Pancreas (tissue), 10 donors: ENCODE results near the gene TSPEAR. TPM values are rescaled to one million over a fixed set of nuclear protein-coding genes. Genes with fewer than 3 reads are reported as not detected.

ENCODE experiments used
- ATAC-seq, 4 donors: fragments of 200-7000 bp; cut with Tn5 transposase; one replicate each; pipeline versions ENCODE4 v1.8.0 to v1.9.1; 2020; ENCODE audit warnings: mild to moderate bottlenecking in 4 of 4, moderate library complexity in 4 of 4
- DNase-seq, 6 donors: peaks; one replicate each; pipeline ENCODE4 v3.0.0-alpha.2; 2020
- FAIRE-seq: peaks from 2 replicates; lab custom pipeline; 2012; peaks lifted over from hg19 to GRCh38; lab: Jason Lieb, UNC
- H3K27ac ChIP-seq, 4 donors: fragments of 200-600 bp; sonication (generic); 1 replicate in 3 of 4; 2 replicates in 1 of 4; pipeline versions ENCODE4 v1.5.0 to v1.8.0; 2020
- H3K27me3 ChIP-seq, 4 donors: fragments of 200-600 bp; one replicate each; pipeline ENCODE4 v1.8.0; 2021
- H3K36me3 ChIP-seq, 3 donors: fragments of 200-600 bp; sonication (generic) in 1 of 3; one replicate each; pipeline versions ENCODE4 v1.5.0 to v1.8.0; 2020 to 2021
- H3K4me1 ChIP-seq, 3 donors: fragments of 200-600 bp; one replicate each; pipeline ENCODE4 v1.8.0; 2021
- H3K4me3 ChIP-seq, 4 donors: fragments of 200-600 bp; sonication (generic) in 2 of 4; one replicate each; pipeline versions ENCODE4 v1.5.0 to v1.8.0; 2020 to 2021
- H3K9me3 ChIP-seq, 4 donors: fragments of 200-600 bp; one replicate each; pipeline ENCODE4 v1.8.0; 2021
- WGBS, 2 donors: extraction: QIAGEN DNeasy Blood & Tissue Kit; methylation state at CpG; one replicate each; pipeline ENCODE4 v1.1.7; 2013; 5-methylcytosine and 5-hydroxymethylcytosine counted together
- intact Hi-C, 3 donors: fragments of 100-400 bp; cut with DNase I; formaldehyde crosslinking; loops; one replicate each; pipeline versions ENCODE4 v1.11.1 to v1.14.2; 2022
- polyA plus RNA-seq, 2 donors: library from polyadenylated mRNA; stranded (reverse); fragments of 200-250 nt; gene quantifications; one replicate each; pipeline ENCODE4 v1.2.3, GENCODE V29; 2013
- total RNA-seq, 6 donors: library from RNA; stranded (reverse); fragmentation: NEBNext Ultra II Directional in 4 of 6; extraction: Animal tissue kit (Norgen Biotek cat#: 25700) in 4 of 6; gene quantifications; one replicate each; pipeline versions ENCODE4 v1.2.1 to v1.2.4, GENCODE V29; 2021 to 2023
- TF ChIP-seq, protein P1 (sequence below), 4 donors: fragments of 200-600 bp; sonication (generic) in 3 of 4; IDR thresholded peaks; one replicate each; pipeline versions ENCODE4 v1.5.0 to v1.8.0; 2021; ENCODE audit warnings: antibody characterized with exemption in 4 of 4
- donor health status: healthy with polysubstance abuse.
- donor health status: DM: no; HTN: no; CAD: no; lungs with moderate emphysema.
- donor health status: DM: no; HTN: no; CAD: no.
- donor health status: control.
- donor health status: control.
- donor health status: Bipolar disorder and iron deficiency.
- donor health status: DM: yes; HTN: yes; CAD: no.
- donor health status: DM: no; HTN: no; CAD: no.
- donor health status: DM: no; HTN: no; CAD: no.
- donor health status: DM: yes; HTN: yes; CAD: no.

Gene TSPEAR
- total and polyA plus RNA-seq, 8 donors, result 0.05 to 1.4 (median 0.25) TPM; not detected in 1

DNA sequence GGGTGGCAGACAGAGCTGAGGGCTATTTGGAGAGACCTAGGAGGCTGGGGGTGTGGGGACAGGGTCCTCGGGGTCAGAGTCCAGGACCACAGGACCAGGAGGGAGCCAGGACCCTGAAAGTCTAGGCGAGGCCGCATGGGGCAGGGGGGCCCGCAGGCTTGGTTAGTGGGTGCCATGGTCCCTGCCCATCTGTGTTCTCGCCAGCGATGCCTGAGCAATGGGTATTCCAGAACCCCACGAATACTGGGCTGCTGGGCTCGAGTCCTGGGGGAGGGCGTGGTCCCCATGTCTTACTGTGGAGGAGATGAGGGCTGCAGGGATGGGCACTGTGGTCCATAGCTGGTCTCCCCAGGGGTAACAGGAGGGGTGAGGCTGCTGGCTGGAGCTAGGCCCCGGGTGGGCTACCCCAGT is 121.1 kb downstream of the TSPEAR start:
- intact Hi-C loops, result no loop called here
- TF ChIP-seq, protein P1, sequence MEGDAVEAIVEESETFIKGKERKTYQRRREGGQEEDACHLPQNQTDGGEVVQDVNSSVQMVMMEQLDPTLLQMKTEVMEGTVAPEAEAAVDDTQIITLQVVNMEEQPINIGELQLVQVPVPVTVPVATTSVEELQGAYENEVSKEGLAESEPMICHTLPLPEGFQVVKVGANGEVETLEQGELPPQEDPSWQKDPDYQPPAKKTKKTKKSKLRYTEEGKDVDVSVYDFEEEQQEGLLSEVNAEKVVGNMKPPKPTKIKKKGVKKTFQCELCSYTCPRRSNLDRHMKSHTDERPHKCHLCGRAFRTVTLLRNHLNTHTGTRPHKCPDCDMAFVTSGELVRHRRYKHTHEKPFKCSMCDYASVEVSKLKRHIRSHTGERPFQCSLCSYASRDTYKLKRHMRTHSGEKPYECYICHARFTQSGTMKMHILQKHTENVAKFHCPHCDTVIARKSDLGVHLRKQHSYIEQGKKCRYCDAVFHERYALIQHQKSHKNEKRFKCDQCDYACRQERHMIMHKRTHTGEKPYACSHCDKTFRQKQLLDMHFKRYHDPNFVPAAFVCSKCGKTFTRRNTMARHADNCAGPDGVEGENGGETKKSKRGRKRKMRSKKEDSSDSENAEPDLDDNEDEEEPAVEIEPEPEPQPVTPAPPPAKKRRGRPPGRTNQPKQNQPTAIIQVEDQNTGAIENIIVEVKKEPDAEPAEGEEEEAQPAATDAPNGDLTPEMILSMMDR (IDR thresholded peaks at IDR 0.05), result no peak
- ATAC-seq (no peak), FAIRE-seq (no peak), DNase-seq (peak in 1 of 6 donors; percentile 47)
- Histone ChIP-seq H3K4me1 (no peaks in the 10 kb centered on the region), H3K4me3 (no peak overlapping the region), H3K27ac (no peak overlapping the region), H3K27me3 (peaks cover 0 to 7% (median 0%) of the 10 kb centered on the region in 4 donors), H3K36me3 (no peaks in the 10 kb centered on the region), H3K9me3 (no peaks in the 10 kb centered on the region)
- 53 to 68% methylated on average over 10 of the region's 10 CpGs for WGBS, 2 donors

DNA sequence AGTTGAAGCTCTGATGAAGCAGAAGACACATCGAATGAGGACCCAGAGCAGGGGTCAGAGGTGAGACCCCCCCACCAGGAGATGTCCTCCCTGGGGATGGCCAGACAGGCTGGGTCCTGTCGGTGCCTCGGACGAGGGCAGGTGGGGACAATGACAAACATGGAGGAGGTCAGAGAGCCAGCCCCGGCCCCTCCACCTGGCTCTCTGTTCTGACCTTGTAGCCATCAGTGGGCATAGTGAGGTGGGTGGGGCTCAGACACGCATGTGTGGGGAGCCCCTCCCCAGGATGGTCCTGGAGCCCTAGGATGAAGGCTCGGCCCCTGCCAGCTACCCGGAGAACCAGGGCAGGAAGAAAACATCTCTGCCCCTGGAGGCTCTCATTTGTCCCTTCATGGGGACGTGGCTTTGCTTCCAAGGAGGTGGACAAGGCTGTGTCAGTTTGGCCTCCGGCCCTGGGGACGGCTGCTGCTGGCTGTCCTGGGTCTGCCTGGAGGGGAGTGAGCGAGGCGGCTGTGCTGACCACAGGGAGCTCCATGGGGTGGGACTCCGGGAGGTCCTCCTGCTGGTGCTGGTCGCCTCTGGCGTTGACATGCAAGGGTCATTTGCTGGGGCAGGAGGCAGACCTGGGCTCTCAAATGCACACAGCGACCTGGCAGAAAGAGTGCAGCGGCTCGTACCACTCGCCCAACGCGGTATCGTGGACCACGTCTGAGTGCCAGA is 121.6 kb downstream of the TSPEAR start:
- intact Hi-C loops, result no loop called here
- H3K4me1 ChIP-seq, result no peaks in the 10 kb centered on the region
- H3K27ac ChIP-seq, result no peak overlapping the region
- DNase-seq (peak in 1 of 6 donors; percentile 28), FAIRE-seq (no peak), ATAC-seq (no peak)
- no peaks in the 10 kb centered on the region for H3K36me3 ChIP-seq
- H3K27me3 ChIP-seq, result peaks cover 0 to 7% (median 0%) of the 10 kb centered on the region in 4 donors
- no peaks in the 10 kb centered on the region for H3K9me3 ChIP-seq
- TF ChIP-seq, protein P1 (IDR thresholded peaks at IDR 0.05), result no peak
- H3K4me3 ChIP-seq, result no peak overlapping the region
- WGBS, 2 donors, result 48 to 55% methylated on average over 24 of the region's 24 CpGs

DNA sequence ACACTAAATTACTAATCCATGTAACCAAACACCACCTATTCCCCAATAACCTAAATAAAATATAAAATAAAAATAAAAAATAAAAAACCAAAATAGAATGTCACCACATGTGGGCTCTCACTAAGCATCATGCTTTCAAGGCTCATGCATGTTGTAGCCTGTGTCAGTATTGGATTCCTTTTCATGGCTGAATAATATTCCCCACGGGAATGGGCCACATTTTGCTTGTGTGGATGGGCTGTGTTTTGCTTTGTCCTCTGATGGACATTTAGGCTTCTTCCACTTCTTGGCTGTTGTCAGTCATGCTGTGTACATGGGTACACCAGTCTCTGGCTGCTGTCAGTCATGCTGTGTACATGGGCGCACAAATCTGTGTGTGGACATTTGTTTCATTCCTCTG is 122.3 kb downstream of the TSPEAR start:
- TF ChIP-seq, protein P1 (IDR thresholded peaks at IDR 0.05), result no peak
- no peak for ATAC-seq
- intact Hi-C loops, result no loop called here

DNA sequence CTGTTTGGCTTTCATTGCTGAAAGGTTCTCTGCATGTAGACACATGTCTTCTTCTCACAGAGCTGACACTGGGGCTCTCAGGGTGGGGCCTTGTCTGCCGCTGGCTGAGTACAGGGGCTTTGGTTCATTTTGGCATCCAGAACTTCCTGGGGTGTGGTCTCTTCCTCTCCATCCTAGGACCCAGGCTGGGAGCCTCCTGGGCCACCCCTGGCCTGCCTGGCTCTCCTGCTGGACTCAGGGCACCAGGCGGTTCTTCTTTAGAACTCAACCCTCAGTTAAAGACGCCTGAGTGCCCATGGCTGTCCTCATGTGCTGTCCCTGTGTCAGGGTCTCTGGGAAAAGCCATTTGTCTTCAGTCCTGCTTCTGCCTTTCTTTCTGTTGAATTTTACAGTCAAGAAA is 125.5 kb downstream of the TSPEAR start:
- ATAC-seq, result no peak
- no peaks in the 10 kb centered on the region for H3K36me3 ChIP-seq
- peaks cover 0 to 11% (median 0%) of the 10 kb centered on the region in 4 donors for H3K27me3 ChIP-seq
- no peak for FAIRE-seq
- TF ChIP-seq, protein P1 (IDR thresholded peaks at IDR 0.05), result no peak
- H3K27ac ChIP-seq, result no peak overlapping the region
- intact Hi-C loops, result no loop called here
- no peak overlapping the region for H3K4me3 ChIP-seq
- no peaks in the 10 kb centered on the region for H3K9me3 ChIP-seq
- no peaks in the 10 kb centered on the region for H3K4me1 ChIP-seq
- peak in 1 of 6 donors; percentile 19 for DNase-seq
- 70 to 74% methylated on average over 3 of the region's 3 CpGs for WGBS, 2 donors

More for the DNA sequence above, 122.3 kb downstream of the TSPEAR start:
- Histone ChIP-seq H3K4me1 (no peaks in the 10 kb centered on the region), H3K9me3 (no peaks in the 10 kb centered on the region), H3K27ac (no peak overlapping the region), H3K4me3 (no peak overlapping the region), H3K36me3 (no peaks in the 10 kb centered on the region), H3K27me3 (peaks cover 0 to 7% (median 0%) of the 10 kb centered on the region in 4 donors)
- no peak for FAIRE-seq
- DNase-seq, result no peak
- WGBS, 2 donors, result 80 to 91% methylated on average over 2 of the region's 2 CpGs

DNA sequence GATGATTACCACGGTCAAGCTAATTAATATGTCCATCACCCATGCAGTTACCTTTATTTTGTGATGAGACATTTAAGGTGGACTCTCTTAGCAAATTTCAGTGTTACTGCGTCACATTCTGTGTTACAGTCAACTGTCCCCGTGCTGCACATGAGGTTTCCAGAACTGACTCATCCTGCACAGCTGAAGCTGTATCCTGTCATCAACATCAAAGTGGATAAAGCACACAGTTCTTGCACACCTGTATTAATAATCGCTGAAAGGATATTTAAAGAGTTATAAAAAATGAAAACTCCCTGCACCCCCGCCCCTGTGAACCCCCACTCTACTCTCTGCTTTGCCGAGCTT is 127.6 kb downstream of the TSPEAR start:
- no peak for FAIRE-seq
- Histone ChIP-seq H3K4me1 (no peaks in the 10 kb centered on the region), H3K27ac (no peak overlapping the region), H3K27me3 (peaks cover 0 to 11% (median 0%) of the 10 kb centered on the region in 4 donors), H3K36me3 (no peaks in the 10 kb centered on the region), H3K4me3 (no peak overlapping the region), H3K9me3 (no peaks in the 10 kb centered on the region)
- intact Hi-C loops, result no loop called here
- ATAC-seq, result no peak
- TF ChIP-seq, protein P1 (IDR thresholded peaks at IDR 0.05), result no peak
- WGBS, 2 donors, result 58 to 69% methylated on average over 6 of the region's 6 CpGs
- DNase-seq, result no peak
